Tibial nerve (tissue), 4 donors: Measurements from ENCODE around the gene SAPCD1. TPM values are rescaled to one million over a fixed set of nuclear protein-coding genes. Genes with fewer than 3 reads are reported as not detected.
A peak's percentile ranks its signal among the peaks of the same experiment; 100 is the strongest.

ENCODE experiments used
- DNase-seq, 2 donors: peaks; one replicate each; pipeline ENCODE4 v3.0.0-alpha.2; 2019; ENCODE audit warnings: low spot score in 2 of 2
- H3K27ac ChIP-seq, 4 donors: fragments of 200-600 bp; sonication (generic) in 3 of 4; one replicate each; pipeline ENCODE4 v1.5.1; 2017 to 2019; ENCODE audit warnings: mild to moderate bottlenecking in 1 of 4
- H3K27me3 ChIP-seq, 2 donors: fragments of 200-600 bp; sonication (generic) in 1 of 2; one replicate each; pipeline versions ENCODE4 v1.5.1 to v1.6.0; 2017 to 2019
- H3K36me3 ChIP-seq, 3 donors: fragments of 200-600 bp; sonication (generic); one replicate each; pipeline ENCODE4 v1.5.1; 2018 to 2019
- H3K4me1 ChIP-seq, 4 donors: fragments of 200-600 bp; sonication (generic) in 3 of 4; one replicate each; pipeline ENCODE4 v1.5.1; 2017 to 2019
- H3K4me3 ChIP-seq, 4 donors: fragments of 200-600 bp; sonication (generic) in 3 of 4; one replicate each; pipeline ENCODE4 v1.5.1; 2017 to 2019; ENCODE audit warnings: mild to moderate bottlenecking in 1 of 4, moderate library complexity in 1 of 4
- H3K9me3 ChIP-seq, 4 donors: fragments of 200-600 bp; sonication (generic) in 3 of 4; one replicate each; pipeline ENCODE4 v1.5.1; 2017 to 2019
- EP300 ChIP-seq, 2 donors: sonication (generic); formaldehyde crosslinking; IDR thresholded peaks; one replicate each; pipeline ENCODE4 v1.6.1; 2017; ENCODE audit warnings: antibody characterized with exemption in 2 of 2, mild to moderate bottlenecking in 1 of 2
- POLR2A ChIP-seq, 2 donors: fragments of 450-650 bp; IDR thresholded peaks; one replicate each; pipeline ENCODE4 v1.6.1; 2017; ENCODE audit warnings: antibody characterized with exemption in 2 of 2, mild to moderate bottlenecking in 2 of 2, moderate library complexity in 2 of 2
- WGBS, 2 donors: methylation state at CpG; one replicate each; pipeline ENCODE4 v1.1.5; 2018; 5-methylcytosine and 5-hydroxymethylcytosine counted together
- total RNA-seq, 4 donors: library from RNA; depleted of rRNA; stranded (reverse); fragments of >200 nt; gene quantifications; one replicate each; pipeline ENCODE4 v1.1.0, GENCODE V29; 2016
- TF ChIP-seq, protein P1 (sequence below), 5 experiments: fragments of 200-600 bp in 3 of 5; fragments of 450-650 bp in 2 of 5; sonication (generic) in 3 of 5; IDR thresholded peaks; one replicate each; pipeline ENCODE4 v1.5.1; 2016 to 2019; ENCODE audit warnings: antibody characterized with exemption in 5 of 5, mild to moderate bottlenecking in 3 of 5, moderate library complexity in 2 of 5

The SAPCD1 gene
- total RNA-seq, 4 donors from 2014 or later: 1.5 to 5.5 (median 4.8) TPM; not detected in 1

DNA sequence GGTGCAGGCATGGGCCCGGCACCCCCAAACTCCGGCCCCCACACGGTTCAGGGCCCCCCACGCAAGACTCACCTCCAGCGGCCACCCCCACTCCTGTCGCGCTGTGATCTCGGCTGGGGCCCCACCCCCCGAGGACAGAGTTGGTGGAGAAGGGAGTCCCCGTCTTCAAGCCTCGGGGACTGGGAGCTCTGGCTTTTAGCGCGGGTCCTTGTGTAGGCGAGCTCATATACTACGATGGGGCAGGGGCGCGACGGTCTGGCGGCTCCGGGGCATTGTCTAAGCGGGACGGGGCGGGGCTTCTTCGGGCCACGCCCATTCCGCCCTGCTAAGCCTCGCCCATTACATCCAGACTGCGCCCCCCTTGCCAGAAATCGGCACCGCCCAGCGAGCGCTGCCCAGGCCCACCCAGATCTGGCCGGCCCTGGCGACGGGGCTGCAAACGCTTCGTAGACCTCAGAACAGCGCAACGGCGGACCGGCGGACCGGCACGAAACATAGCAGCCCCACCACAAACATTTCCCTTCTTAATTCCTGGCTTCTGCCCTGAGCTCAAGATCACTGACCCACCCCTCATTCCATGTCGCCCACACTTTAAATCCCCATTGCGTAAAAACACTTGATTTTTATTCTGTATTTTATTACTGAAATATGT is 32.4 kb upstream of the SAPCD1 start:
- peaks cover 0 to 65% (median 4%) of the 10 kb centered on the region in 3 donors for H3K36me3 ChIP-seq
- no peaks in the 10 kb centered on the region for H3K9me3 ChIP-seq
- WGBS, 2 donors: 1 to 2% methylated on average over 29 to 30 of the region's 46 CpGs
- H3K4me3 ChIP-seq: peak overlapping the region; percentile 67 to 97 (median 85)
- TF ChIP-seq EP300 (IDR thresholded peaks at IDR 0.05) (peak in 1 of 2 donors; percentile 84), POLR2A (IDR thresholded peaks at IDR 0.05) (peak; percentile 22 to 85)
- TF ChIP-seq, protein P1, sequence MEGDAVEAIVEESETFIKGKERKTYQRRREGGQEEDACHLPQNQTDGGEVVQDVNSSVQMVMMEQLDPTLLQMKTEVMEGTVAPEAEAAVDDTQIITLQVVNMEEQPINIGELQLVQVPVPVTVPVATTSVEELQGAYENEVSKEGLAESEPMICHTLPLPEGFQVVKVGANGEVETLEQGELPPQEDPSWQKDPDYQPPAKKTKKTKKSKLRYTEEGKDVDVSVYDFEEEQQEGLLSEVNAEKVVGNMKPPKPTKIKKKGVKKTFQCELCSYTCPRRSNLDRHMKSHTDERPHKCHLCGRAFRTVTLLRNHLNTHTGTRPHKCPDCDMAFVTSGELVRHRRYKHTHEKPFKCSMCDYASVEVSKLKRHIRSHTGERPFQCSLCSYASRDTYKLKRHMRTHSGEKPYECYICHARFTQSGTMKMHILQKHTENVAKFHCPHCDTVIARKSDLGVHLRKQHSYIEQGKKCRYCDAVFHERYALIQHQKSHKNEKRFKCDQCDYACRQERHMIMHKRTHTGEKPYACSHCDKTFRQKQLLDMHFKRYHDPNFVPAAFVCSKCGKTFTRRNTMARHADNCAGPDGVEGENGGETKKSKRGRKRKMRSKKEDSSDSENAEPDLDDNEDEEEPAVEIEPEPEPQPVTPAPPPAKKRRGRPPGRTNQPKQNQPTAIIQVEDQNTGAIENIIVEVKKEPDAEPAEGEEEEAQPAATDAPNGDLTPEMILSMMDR (IDR thresholded peaks at IDR 0.05): no peak
- peak overlapping the region; percentile 92 to 100 (median 98) for H3K27ac ChIP-seq
- DNase-seq: peak; percentile 92 to 93
- no peaks in the 10 kb centered on the region for H3K27me3 ChIP-seq
- H3K4me1 ChIP-seq: peaks cover 0 to 70% (median 27%) of the 10 kb centered on the region in 4 donors

DNA sequence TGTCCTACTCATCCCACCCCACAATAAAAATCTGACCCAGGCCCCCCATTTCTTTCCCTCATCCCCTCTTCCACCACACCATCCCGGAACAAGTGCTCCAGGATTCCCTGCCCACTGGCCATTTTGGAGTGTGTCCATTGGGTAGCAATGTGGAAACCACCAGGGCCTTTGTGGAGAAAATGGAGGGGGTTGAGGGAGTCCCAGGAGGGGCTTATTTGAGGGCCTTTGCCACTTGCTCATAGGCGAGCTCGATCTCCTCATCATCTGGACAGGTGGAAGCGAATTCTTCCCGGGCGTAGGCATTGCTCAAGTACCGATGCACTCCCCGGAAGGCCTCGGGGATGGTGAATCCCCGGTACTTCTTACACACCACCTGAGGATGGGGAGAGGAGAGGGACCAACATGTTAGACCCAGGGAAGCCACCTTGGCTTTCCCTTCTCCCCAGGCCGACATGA is 31.8 kb upstream of the SAPCD1 start:
- Histone ChIP-seq H3K27ac (peak overlapping the region; percentile 92 to 100 (median 98)), H3K27me3 (no peaks in the 10 kb centered on the region), H3K4me3 (peak overlapping the region in 2 of 4 donors; percentile 92 to 97), H3K36me3 (peaks cover 0 to 59% (median 4%) of the 10 kb centered on the region in 3 donors), H3K4me1 (peaks cover 0 to 70% (median 27%) of the 10 kb centered on the region in 4 donors), H3K9me3 (no peaks in the 10 kb centered on the region)
- no peak for DNase-seq
- TF ChIP-seq POLR2A (IDR thresholded peaks at IDR 0.05) (no peak), EP300 (IDR thresholded peaks at IDR 0.05) (no peak)
- TF ChIP-seq, protein P1 (IDR thresholded peaks at IDR 0.05): no peak
- WGBS, 2 donors: 85 to 87% methylated on average over 11 of the region's 11 CpGs

DNA sequence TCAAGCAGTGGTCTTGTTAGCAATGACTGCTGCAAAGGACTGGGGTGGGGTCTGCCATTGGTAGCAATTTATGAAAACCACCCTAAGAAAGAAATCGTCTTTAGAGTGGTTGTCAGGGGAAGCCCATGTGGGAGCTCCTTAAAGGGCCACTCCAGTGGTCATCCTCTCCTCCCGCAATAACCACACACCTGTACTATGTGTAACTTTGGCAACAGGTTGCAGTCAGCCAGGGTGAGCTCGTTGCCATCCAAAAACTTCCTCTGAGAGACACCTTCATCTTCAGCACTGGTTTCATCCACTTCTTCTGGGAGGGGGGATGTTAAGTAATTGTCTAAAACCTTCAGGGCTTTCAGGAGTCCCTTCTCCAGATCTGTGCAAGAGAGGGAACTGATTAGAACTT is 30.4 kb upstream of the SAPCD1 start:
- no peak overlapping the region for H3K4me3 ChIP-seq
- no peaks in the 10 kb centered on the region for H3K27me3 ChIP-seq
- H3K9me3 ChIP-seq: no peaks in the 10 kb centered on the region
- WGBS, 2 donors: 73% methylated on average over 3 of the region's 3 CpGs
- no peak overlapping the region for H3K27ac ChIP-seq
- TF ChIP-seq, protein P1 (IDR thresholded peaks at IDR 0.05): no peak
- no peak for TF ChIP-seq POLR2A (IDR thresholded peaks at IDR 0.05)
- TF ChIP-seq EP300 (IDR thresholded peaks at IDR 0.05): no peak
- H3K36me3 ChIP-seq: peaks cover 0 to 45% (median 4%) of the 10 kb centered on the region in 3 donors
- DNase-seq: no peak
- H3K4me1 ChIP-seq: peaks cover 0 to 66% (median 33%) of the 10 kb centered on the region in 4 donors

DNA sequence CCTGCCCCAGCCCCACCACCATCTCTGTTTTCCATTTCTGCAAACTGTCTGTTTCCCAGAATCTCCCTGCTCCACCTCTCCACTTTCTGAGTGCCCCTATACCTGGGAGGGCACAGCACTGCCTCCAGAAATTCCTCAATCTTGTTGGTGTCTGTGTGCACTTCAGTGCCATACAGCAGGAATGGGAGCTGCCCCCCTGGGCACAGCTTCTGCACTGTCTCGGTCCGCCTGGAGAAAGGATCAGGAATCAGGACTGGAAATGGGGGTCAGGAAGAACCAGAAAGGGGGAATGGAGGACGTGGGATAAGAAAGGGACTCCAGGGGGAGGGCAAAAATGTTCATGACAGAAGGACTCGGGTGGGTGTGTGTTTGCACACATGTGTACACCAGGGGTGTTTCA is 28.7 kb upstream of the SAPCD1 start:
- H3K27ac ChIP-seq: peak overlapping the region in 3 of 4 donors; percentile 91 to 94 (median 93)
- no peaks in the 10 kb centered on the region for H3K9me3 ChIP-seq
- 79 to 86% methylated on average over 4 of the region's 4 CpGs for WGBS, 2 donors
- H3K36me3 ChIP-seq: peaks cover 0 to 35% (median 4%) of the 10 kb centered on the region in 3 donors
- peaks cover 0 to 66% (median 35%) of the 10 kb centered on the region in 4 donors for H3K4me1 ChIP-seq
- DNase-seq: no peak
- no peaks in the 10 kb centered on the region for H3K27me3 ChIP-seq
- peak overlapping the region in 1 of 4 donors; percentile 64 for H3K4me3 ChIP-seq
- TF ChIP-seq POLR2A (IDR thresholded peaks at IDR 0.05) (no peak), EP300 (IDR thresholded peaks at IDR 0.05) (no peak)
- TF ChIP-seq, protein P1 (IDR thresholded peaks at IDR 0.05): no peak

DNA sequence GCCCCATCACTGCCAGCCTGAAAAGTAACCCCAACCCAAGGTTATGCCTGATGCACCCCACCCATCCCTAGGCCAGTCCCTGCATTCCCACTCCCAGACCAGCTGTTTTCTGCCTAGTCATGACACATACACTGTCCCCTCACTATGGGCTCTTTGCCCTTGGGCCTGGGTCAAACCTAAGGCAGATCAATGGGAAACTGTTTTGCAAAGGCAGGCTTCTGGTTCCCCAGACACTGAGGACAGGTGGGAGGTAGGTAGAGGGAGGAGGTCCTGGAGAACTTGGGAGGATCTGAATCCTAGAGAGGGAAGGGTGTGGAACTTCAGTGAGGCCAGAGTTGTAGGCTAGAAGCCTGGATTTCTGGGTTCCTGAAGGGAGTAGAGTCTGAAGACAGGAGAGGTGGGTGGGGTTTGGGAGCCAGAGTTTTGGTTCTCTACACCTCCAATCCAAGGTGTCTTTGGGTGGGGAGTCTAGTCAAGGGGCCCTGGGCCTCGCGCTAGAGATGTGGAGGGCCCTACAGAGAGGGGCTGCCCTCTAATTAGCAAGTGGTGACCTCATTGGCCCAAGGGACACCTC is 28.1 kb upstream of the SAPCD1 start:
- peak overlapping the region; percentile 89 to 94 (median 92) for H3K27ac ChIP-seq
- no peaks in the 10 kb centered on the region for H3K9me3 ChIP-seq
- 11 to 19% methylated on average over 2 of the region's 2 CpGs for WGBS, 2 donors
- DNase-seq: no peak
- no peaks in the 10 kb centered on the region for H3K27me3 ChIP-seq
- H3K4me3 ChIP-seq: peak overlapping the region; percentile 64 to 76 (median 64)
- H3K4me1 ChIP-seq: peaks cover 0 to 68% (median 37%) of the 10 kb centered on the region in 4 donors
- H3K36me3 ChIP-seq: peaks cover 0 to 35% (median 4%) of the 10 kb centered on the region in 3 donors
- TF ChIP-seq, protein P1 (IDR thresholded peaks at IDR 0.05): no peak
- TF ChIP-seq EP300 (IDR thresholded peaks at IDR 0.05) (no peak), POLR2A (IDR thresholded peaks at IDR 0.05) (no peak)
